AG04449 (cell line): ENCODE measurements around the gene PDGFB.

Experiments used
- CTCF ChIA-PET: fragments of 350-600 bp; formaldehyde crosslinking; extraction: SDS; loops from one replicate; lab custom pipeline; 2021; ENCODE audit warnings: antibody characterized with exemption; lab: Yijun Ruan, JAX
- POLR2A ChIA-PET: fragments of 400-600, 350-600 bp; formaldehyde crosslinking; extraction: SDS; loops from one replicate; lab custom pipeline; 2020; ENCODE audit warnings: antibody characterized with exemption, inconsistent platforms; lab: Yijun Ruan, JAX
- DNase-seq: peaks from one replicate; pipeline ENCODE4 v3.0.0-alpha.2; 2010; ENCODE audit warnings: low read depth, low spot score
- H3K4me3 ChIP-seq: 2 replicates; pipeline ENCODE4 v1.5.1; 2011; ENCODE audit warnings: low read depth, mild to moderate bottlenecking, control low read depth, low read length
- CTCF ChIP-seq: IDR thresholded peaks from one replicate; pipeline ENCODE4 v1.5.1; 2011; ENCODE audit warnings: mild to moderate bottlenecking, moderate library complexity, low read length, control low read depth, inconsistent platforms; ENCODE audit not compliant: insufficient read depth; ENCODE audit errors: missing control alignments

The PDGFB gene

GRCh38 chr22:39290724-39291161, 46.0 kb upstream of the PDGFB start:
- CTCF ChIA-PET: interaction anchor here (1.9 to 3.0 kb wide), 2 partner anchors 16 to 120 kb away, joined by 5 to 16 read pairs; no protein-coding TSS in a partner anchor
- H3K4me3 ChIP-seq: no peak overlapping the region
- TF ChIP-seq CTCF: no peak
- POLR2A ChIA-PET: no interaction called here
- no peak for DNase-seq

GRCh38 chr22:39289975-39290720, 45.4 kb upstream of the PDGFB start:
- no peak for TF ChIP-seq CTCF
- no peak overlapping the region for H3K4me3 ChIP-seq
- DNase-seq: no peak
- CTCF ChIA-PET: interaction anchor here (1.0 to 3.0 kb wide), 3 partner anchors 11 to 119 kb away, joined by 3 to 16 read pairs (median 5); no protein-coding TSS in a partner anchor
- POLR2A ChIA-PET: no interaction called here

- TF ChIP-seq CTCF: no peak
- ChIA-PET CTCF (interaction anchor here (1.0 kb wide), 1 partner anchor 10 kb away, joined by 3 read pairs; no protein-coding TSS in a partner anchor), POLR2A (no interaction called here)
- no peak overlapping the region for H3K4me3 ChIP-seq
- DNase-seq: no peak
Observed at GRCh38 chr22:39289533-39289932, 44.8 kb upstream of the PDGFB start.

GRCh38 chr22:39288135-39288898, 43.5 kb upstream of the PDGFB start:
- no peak overlapping the region for H3K4me3 ChIP-seq
- ChIA-PET CTCF (no interaction called here), POLR2A (no interaction called here)
- no peak for TF ChIP-seq CTCF
- no peak for DNase-seq

- ChIA-PET POLR2A (interaction anchor here (0.8 kb wide), 1 partner anchor 31 kb away, joined by 3 read pairs; no protein-coding TSS in a partner anchor), CTCF (interaction anchor here (0.9 to 1.0 kb wide), 2 partner anchors 20 to 23 kb away, joined by 3 to 4 read pairs; no protein-coding TSS in a partner anchor)
- H3K4me3 ChIP-seq: no peak overlapping the region
- no peak for TF ChIP-seq CTCF
- DNase-seq: no peak
Observed at GRCh38 chr22:39287076-39287725, 42.4 kb upstream of the PDGFB start.

- no peak overlapping the region for H3K4me3 ChIP-seq
- CTCF ChIA-PET: no interaction called here
- DNase-seq: no peak
- no peak for TF ChIP-seq CTCF
- POLR2A ChIA-PET: no interaction called here
Observed at GRCh38 chr22:39284983-39285382, 40.2 kb upstream of the PDGFB start.
